GM12878 (cell line): ENCODE results near the gene SGTA. TPM values are rescaled to one million over a fixed set of nuclear protein-coding genes. Genes with fewer than 3 reads are reported as not detected.

Experiments
- ATAC-seq: fragments of 200-7000 bp; cut with Tn5 transposase; 3 replicates; pipeline ENCODE4 v1.9.1; 2020; ENCODE audit warnings: mild to moderate bottlenecking, moderate library complexity
- BruUV-seq: library from RNA; stranded (reverse); fragments of 400-500 nt; replicated peaks from 2 replicates; lab custom pipeline; 2021; lab: Mats Ljungman, UMichigan
- CTCF ChIA-PET: fragments of 300-600 bp; sonication (Branson Sonifier 250); formaldehyde crosslinking; extraction: SDS; loops from one replicate; lab custom pipeline; 2021; ENCODE audit warnings: inconsistent platforms; lab: Yijun Ruan, JAX
- POLR2A ChIA-PET: fragments of 350-600 bp; formaldehyde crosslinking; extraction: SDS; loops from one replicate; lab custom pipeline; 2021; ENCODE audit warnings: inconsistent platforms; lab: Charles Lee
- RAD21 ChIA-PET: fragments of 300-600 bp; sonication (Branson Sonifier 250); formaldehyde crosslinking; loops from one replicate; lab custom pipeline; 2023; ENCODE audit warnings: antibody characterized with exemption; ENCODE audit not compliant: unreplicated experiment; lab: Charles Lee
- SMC1A ChIA-PET: fragments of 300-600 bp; sonication (Branson Sonifier 250); formaldehyde crosslinking; loops from one replicate; lab custom pipeline; 2023; ENCODE audit not compliant: unreplicated experiment, uncharacterized antibody; lab: Charles Lee
- DNase-seq: peaks from one replicate; pipeline ENCODE4 v3.0.0-alpha.2; 2011; ENCODE audit warnings: low read depth, low spot score
- FAIRE-seq: peaks from 3 replicates; lab custom pipeline; 2011; peaks lifted over from hg19 to GRCh38; lab: Jason Lieb, UNC
- H2AFZ ChIP-seq: 2 replicates; pipeline ENCODE4 v1.6.0; 2011; ENCODE audit warnings: low read depth, low read length, control low read depth; ENCODE audit not compliant: control insufficient read depth
- H3K27ac ChIP-seq: 2 replicates; pipeline ENCODE4 v1.5.1; 2011; ENCODE audit warnings: control low read depth; ENCODE audit not compliant: control insufficient read depth, insufficient read depth
- H3K27me3 ChIP-seq, 2 experiments: replicated peaks in 1 of 2; 2 replicates each; pipeline versions ENCODE4 v1.6.0 to v1.6.1; 2011; ENCODE audit warnings: low read length in 1 of 2; ENCODE audit not compliant: control insufficient read depth in 2 of 2, insufficient read depth in 2 of 2
- H3K36me3 ChIP-seq, 2 experiments: 2 replicates each; pipeline ENCODE4 v1.5.1; 2011; ENCODE audit warnings: low read length in 1 of 2; ENCODE audit not compliant: control insufficient read depth in 2 of 2, insufficient read depth in 2 of 2
- H3K4me1 ChIP-seq: 2 replicates; pipeline ENCODE4 v1.6.1; 2011; ENCODE audit warnings: mild to moderate bottlenecking, low read length, moderate library complexity, mixed read lengths; ENCODE audit not compliant: control insufficient read depth, insufficient read depth
- H3K4me2 ChIP-seq: 2 replicates; pipeline ENCODE4 v1.6.0; 2011; ENCODE audit warnings: control low read depth; ENCODE audit not compliant: control insufficient read depth, insufficient read depth
- H3K4me3 ChIP-seq: fragments of 200-600 bp; sonication (generic); 2 replicates; pipeline ENCODE4 v1.5.1; 2016
- H3K79me2 ChIP-seq: 2 replicates; pipeline ENCODE4 v1.6.0; 2011; ENCODE audit warnings: low read length; ENCODE audit not compliant: control insufficient read depth, insufficient read depth
- H3K9ac ChIP-seq: 2 replicates; pipeline ENCODE4 v1.8.0; 2011; ENCODE audit warnings: low read length, control low read depth, mixed read lengths; ENCODE audit not compliant: control insufficient read depth, insufficient read depth
- H3K9me3 ChIP-seq: replicated peaks from 3 replicates; pipeline ENCODE4 v1.5.1; 2011; ENCODE audit warnings: mild to moderate bottlenecking, low read length; ENCODE audit not compliant: control insufficient read depth, insufficient read depth
- H4K20me1 ChIP-seq: 2 replicates; pipeline ENCODE4 v1.6.0; 2011; ENCODE audit not compliant: control insufficient read depth, insufficient read depth
- BCLAF1 ChIP-seq: fragments of 450-650 bp; IDR thresholded peaks from 2 replicates; pipeline ENCODE4 v1.6.1; 2017; ENCODE audit warnings: antibody characterized with exemption, mild to moderate bottlenecking, moderate library complexity
- BHLHE40 ChIP-seq, 2 experiments: fragments of 450-650 bp in 1 of 2; IDR thresholded peaks; 2 replicates each; pipeline ENCODE4 v1.6.1; 2011 to 2017; ENCODE audit warnings: low read depth in 2 of 2, borderline replicate concordance in 1 of 2, improper control_type of control experiment in 1 of 2, low read length in 1 of 2, mild to moderate bottlenecking in 1 of 2
- ETV6 ChIP-seq, 2 experiments: fragments of 450-650 bp in 1 of 2; IDR thresholded peaks in 1 of 2; conservative IDR thresholded peaks in 1 of 2; 2 replicates each; pipeline ENCODE4 v1.6.1; 2014; ENCODE audit warnings: antibody characterized with exemption in 1 of 2, borderline replicate concordance in 1 of 2, low read depth in 1 of 2, mild to moderate bottlenecking in 1 of 2, moderate library complexity in 1 of 2
- MEF2A ChIP-seq: IDR thresholded peaks from 2 replicates; pipeline ENCODE4 v1.6.1; 2011; ENCODE audit warnings: low read depth, mild to moderate bottlenecking, low read length, moderate library complexity; ENCODE audit not compliant: insufficient read depth
- PBX3 ChIP-seq: IDR thresholded peaks from 2 replicates; pipeline ENCODE4 v1.6.1; 2011; ENCODE audit warnings: mild to moderate bottlenecking, low read depth, low read length, moderate library complexity; ENCODE audit not compliant: insufficient replicate concordance
- PKNOX1 ChIP-seq: fragments of 450-650 bp; IDR thresholded peaks from 2 replicates; pipeline ENCODE4 v1.6.1; 2016; ENCODE audit warnings: mild to moderate bottlenecking
- POLR2AphosphoS2 ChIP-seq: IDR thresholded peaks from 2 replicates; pipeline ENCODE4 v1.6.1; 2011; ENCODE audit warnings: low read depth, mild to moderate bottlenecking, low read length, improper control_type of control experiment, moderate library complexity
- RAD51 ChIP-seq: fragments of 450-650 bp; IDR thresholded peaks from 2 replicates; pipeline ENCODE4 v1.6.1; 2016; ENCODE audit warnings: moderate library complexity, mild to moderate bottlenecking, inconsistent platforms
- RUNX3 ChIP-seq: IDR thresholded peaks from 2 replicates; pipeline ENCODE4 v1.6.1; 2012; ENCODE audit warnings: low read length, inconsistent platforms
- SMAD5 ChIP-seq: IDR thresholded peaks from 2 replicates; pipeline ENCODE4 v1.6.1; 2016; ENCODE audit warnings: antibody characterized with exemption, low read depth
- ZBTB40 ChIP-seq: fragments of 450-650 bp; IDR thresholded peaks from 2 replicates; pipeline ENCODE4 v1.6.1; 2016; ENCODE audit warnings: mild to moderate bottlenecking, moderate library complexity, borderline replicate concordance
- ZNF384 ChIP-seq: IDR thresholded peaks from 2 replicates; pipeline ENCODE4 v1.6.1; 2012; ENCODE audit warnings: low read depth, mild to moderate bottlenecking, low read length, improper control_type of control experiment, borderline replicate concordance
- WGBS: methylation state at CpG from one replicate; pipeline ENCODE4 v1.1.6; 2016; ENCODE audit warnings: low lambda C conversion rate; ENCODE audit not compliant: insufficient replicate concordance, insufficient coverage; ENCODE audit errors: missing lambda C conversion rate; 5-methylcytosine and 5-hydroxymethylcytosine counted together
- in situ Hi-C: fragments of 300-500 bp; cut with MboI; formaldehyde crosslinking; loops from 9 replicates; pipeline ENCODE4 v1.14.3; 2018; ENCODE audit warnings: mixed read lengths
- intact Hi-C: fragments of 100-400 bp; cut with micrococcal nuclease; formaldehyde crosslinking; loops from one replicate; pipeline ENCODE4 v1.14.2; 2022; ENCODE audit not compliant: unreplicated experiment
- polyA plus RNA-seq, 11 experiments: library from polyadenylated mRNA; depleted of rRNA in 4 of 11; unstranded in 6 of 11; stranded (reverse) in 5 of 11; fragments of >200 nt; fragmentation: Nextera tagmentation in 4 of 11; fragmentation: Illumina TruSeq in 1 of 11; extraction: Ambion mirVana in 4 of 11; extraction: Trizol in 1 of 11; gene quantifications; 1 replicate in 1 of 11; 2 replicates in 10 of 11; pipeline versions ENCODE4 v1.2.1 to v1.2.3, GENCODE V29; 2011 to 2016; ENCODE audit warnings: inconsistent platforms in 2 of 11, missing spikeins in 2 of 11, low read depth in 1 of 11
- total RNA-seq, 4 experiments: library from RNA; depleted of rRNA in 3 of 4; stranded (reverse); fragments of >200 nt in 3 of 4; fragmentation: Illumina TruSeq in 1 of 4; extraction: Trizol in 1 of 4; gene quantifications; 2 replicates each; pipeline versions ENCODE4 v1.2.1 to v1.2.3, GENCODE V29; 2013 to 2021

SGTA gene
- total and polyA plus RNA-seq, 10 of the 15 experiments (the other 5 are each of a cell fraction or from before 2014, with no cell fraction given), result 2.0 to 102 (median 48.2) TPM

- TF ChIP-seq ZBTB40 (peak; percentile 86), RUNX3 (peak; percentile 33; the same call in 1 of the 2 replicates)
These were observed 35.7 kb downstream of the SGTA start (continued) for GRCh38 chr19:2747349-2747748.

- Histone ChIP-seq H3K4me3 (no peak overlapping the region), H4K20me1 (no peaks in the 10 kb centered on the region), H3K27ac (no peak overlapping the region), H3K79me2 (peaks cover 5% of the 10 kb centered on the region), H3K4me1 (peaks cover 17% of the 10 kb centered on the region), H2AFZ (no peak overlapping the region), H3K36me3 (no peaks in the 10 kb centered on the region), H3K9ac (no peak overlapping the region), H3K27me3 (no peaks in the 10 kb centered on the region), H3K4me2 (no peak overlapping the region), H3K9me3 (no peaks in the 10 kb centered on the region)
- ChIA-PET SMC1A (interaction anchor here (0.6 to 0.7 kb wide), 2 partner anchors 86 to 96 kb away, joined by 3 read pairs; no protein-coding TSS in a partner anchor), POLR2A (interaction anchor here (1.3 kb wide), 1 partner anchor 42 kb away, joined by 3 read pairs; no protein-coding TSS in a partner anchor), CTCF (no interaction called here), RAD21 (no interaction called here)
- DNase-seq (no peak), ATAC-seq (no peak), FAIRE-seq (no peak)
- in situ Hi-C loops, result no loop called here
- BruUV-seq, result no TSS peak
- WGBS, result 11% methylated on average over 4 of the region's 4 CpGs
- intact Hi-C loops, result loop anchor here (10.0 kb wide), 1 partner anchor 279 kb away; no protein-coding TSS in a partner anchor
- TF ChIP-seq BHLHE40 (IDR thresholded peaks at IDR 0.05; ENCODE audit: borderline replicate concordance in 1 of 2, low read depth in 2 of 2, low read length in 1 of 2) (no peak), RAD51 (no peak), RUNX3 (no peak), ETV6 (conservative IDR thresholded peaks at IDR 0.05 in 1 of 2, IDR thresholded peaks at IDR 0.05 in 1 of 2; ENCODE audit: borderline replicate concordance in 1 of 2, low read depth in 1 of 2) (no peak), PBX3 (peak; percentile 52), SMAD5 (no peak), ZNF384 (no peak), PKNOX1 (peak; percentile 81), MEF2A (no peak), BCLAF1 (no peak), POLR2AphosphoS2 (no peak)
These were observed 39.0 kb downstream of the SGTA start for GRCh38 chr19:2744113-2744512.
